DOHH2 (cell line): ENCODE results near the gene MYORG.
"Not testable (repeated sequence)": the region's sequence is repeated elsewhere in the genome, so short reads cannot be mapped to it uniquely, and the experiment has no call there.

Experiments
- H3F3A ChIP-seq: fragments of 200-600 bp; sonication (generic), shearing (Covaris generic); 2 replicates; pipeline ENCODE4 v1.6.0; 2016; ENCODE audit warnings: antibody characterized with exemption, mild to moderate bottlenecking; ENCODE audit not compliant: control insufficient read depth, insufficient read depth
- H3K27ac ChIP-seq: fragments of 200-600 bp; sonication (generic); 2 replicates; pipeline ENCODE4 v1.5.1; 2014; ENCODE audit warnings: low read depth, mild to moderate bottlenecking, low read length, moderate library complexity
- H3K27me3 ChIP-seq: fragments of 200-600 bp; sonication (generic); 2 replicates; pipeline ENCODE4 v1.6.1; 2014; ENCODE audit warnings: mild to moderate bottlenecking, low read length, mixed read lengths; ENCODE audit not compliant: control insufficient read depth
- H3K36me3 ChIP-seq: fragments of 200-600 bp; sonication (generic); 2 replicates; pipeline ENCODE4 v1.6.1; 2014; ENCODE audit warnings: mild to moderate bottlenecking, low read length, moderate library complexity, mixed read lengths; ENCODE audit not compliant: control insufficient read depth
- H3K4me1 ChIP-seq: fragments of 200-600 bp; sonication (generic); 2 replicates; pipeline ENCODE4 v1.6.1; 2014; ENCODE audit warnings: mild to moderate bottlenecking, low read length, mixed read lengths; ENCODE audit not compliant: control insufficient read depth
- H3K4me2 ChIP-seq: fragments of 200-600 bp; sonication (generic); 2 replicates; pipeline ENCODE4 v1.6.0; 2014; ENCODE audit warnings: mild to moderate bottlenecking, low read length, moderate library complexity
- H3K4me3 ChIP-seq: fragments of 200-600 bp; sonication (generic); 2 replicates; pipeline ENCODE4 v1.5.1; 2014; ENCODE audit warnings: mild to moderate bottlenecking, low read length, mixed read lengths
- H3K79me2 ChIP-seq: fragments of 200-600 bp; sonication (generic); 2 replicates; pipeline ENCODE4 v1.6.1; 2014; ENCODE audit warnings: mild to moderate bottlenecking, low read length, mixed read lengths; ENCODE audit not compliant: control insufficient read depth
- H3K9me2 ChIP-seq: fragments of 200-600 bp; sonication (generic); replicated peaks from 2 replicates; pipeline ENCODE4 v1.6.1; 2014; ENCODE audit warnings: mild to moderate bottlenecking, low read length, mixed read lengths; ENCODE audit not compliant: control insufficient read depth
- H3K9me3 ChIP-seq: fragments of 200-600 bp; sonication (generic); 2 replicates; pipeline ENCODE4 v1.6.1; 2014; ENCODE audit warnings: antibody characterized with exemption, low read length, mixed read lengths; ENCODE audit not compliant: control insufficient read depth, insufficient read depth
- H4K20me1 ChIP-seq: fragments of 200-600 bp; sonication (generic); 2 replicates; pipeline ENCODE4 v1.6.0; 2014; ENCODE audit warnings: low read depth, mild to moderate bottlenecking, antibody characterized with exemption, low read length, moderate library complexity; ENCODE audit not compliant: control insufficient read depth, insufficient read depth
- EZH2phosphoT487 ChIP-seq: fragments of 200-600 bp; sonication (generic); IDR thresholded peaks from 2 replicates; pipeline ENCODE4 v1.6.1; 2017; ENCODE audit warnings: borderline replicate concordance, mild to moderate bottlenecking, antibody characterized with exemption, low read length, moderate library complexity, mixed read lengths
- TF ChIP-seq, protein P1 (sequence below): fragments of 200-600 bp; sonication (generic); IDR thresholded peaks from one replicate; pipeline ENCODE4 v1.5.1; 2014; ENCODE audit warnings: antibody characterized with exemption, mild to moderate bottlenecking, low read depth, low read length; ENCODE audit not compliant: poor library complexity, severe bottlenecking

The MYORG gene

DNA sequence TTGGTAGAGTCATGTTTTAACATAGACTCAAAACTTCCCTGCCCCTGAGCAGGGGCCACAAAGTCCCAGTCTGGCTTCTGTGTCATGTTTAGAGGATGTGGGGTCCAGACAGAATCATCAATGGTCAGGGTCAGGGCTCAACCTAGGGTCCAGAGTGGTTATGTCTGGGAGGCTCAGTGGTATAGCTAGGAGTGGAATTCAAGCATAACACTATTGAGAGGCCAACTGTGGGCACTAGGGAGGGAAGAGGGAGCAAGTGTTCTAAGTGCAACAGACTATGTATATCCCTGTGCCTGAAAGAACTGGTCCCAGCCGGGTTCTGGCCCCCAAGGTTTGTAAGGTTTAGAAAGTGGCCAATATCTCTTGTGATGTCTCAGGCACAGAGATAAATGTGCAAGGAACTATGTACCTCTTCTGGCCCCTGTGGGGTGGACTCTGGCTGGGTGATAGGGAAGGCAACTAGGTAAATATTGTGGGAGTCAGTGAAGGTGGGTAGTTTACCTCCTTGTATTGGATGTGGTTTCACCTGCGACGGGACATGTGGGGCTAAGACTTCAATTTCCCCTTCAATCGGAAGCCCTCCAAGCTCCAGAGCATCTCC is 14.0 kb downstream of the MYORG start:
- Histone ChIP-seq H3K79me2 (no peaks in the 10 kb centered on the region), H3F3A (no peaks in the 10 kb centered on the region), H3K4me1 (no peaks in the 10 kb centered on the region), H3K9me2 (no peaks in the 10 kb centered on the region), H3K27me3 (no peaks in the 10 kb centered on the region), H3K36me3 (no peaks in the 10 kb centered on the region), H3K27ac (no peak overlapping the region), H3K4me3 (no peak overlapping the region), H3K9me3 (no peaks in the 10 kb centered on the region; the same call in 1 of the 2 replicates), H3K4me2 (no peak overlapping the region), H4K20me1 (no peaks in the 10 kb centered on the region)
- no peak for TF ChIP-seq EZH2phosphoT487
- TF ChIP-seq, protein P1, sequence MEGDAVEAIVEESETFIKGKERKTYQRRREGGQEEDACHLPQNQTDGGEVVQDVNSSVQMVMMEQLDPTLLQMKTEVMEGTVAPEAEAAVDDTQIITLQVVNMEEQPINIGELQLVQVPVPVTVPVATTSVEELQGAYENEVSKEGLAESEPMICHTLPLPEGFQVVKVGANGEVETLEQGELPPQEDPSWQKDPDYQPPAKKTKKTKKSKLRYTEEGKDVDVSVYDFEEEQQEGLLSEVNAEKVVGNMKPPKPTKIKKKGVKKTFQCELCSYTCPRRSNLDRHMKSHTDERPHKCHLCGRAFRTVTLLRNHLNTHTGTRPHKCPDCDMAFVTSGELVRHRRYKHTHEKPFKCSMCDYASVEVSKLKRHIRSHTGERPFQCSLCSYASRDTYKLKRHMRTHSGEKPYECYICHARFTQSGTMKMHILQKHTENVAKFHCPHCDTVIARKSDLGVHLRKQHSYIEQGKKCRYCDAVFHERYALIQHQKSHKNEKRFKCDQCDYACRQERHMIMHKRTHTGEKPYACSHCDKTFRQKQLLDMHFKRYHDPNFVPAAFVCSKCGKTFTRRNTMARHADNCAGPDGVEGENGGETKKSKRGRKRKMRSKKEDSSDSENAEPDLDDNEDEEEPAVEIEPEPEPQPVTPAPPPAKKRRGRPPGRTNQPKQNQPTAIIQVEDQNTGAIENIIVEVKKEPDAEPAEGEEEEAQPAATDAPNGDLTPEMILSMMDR = no peak

DNA sequence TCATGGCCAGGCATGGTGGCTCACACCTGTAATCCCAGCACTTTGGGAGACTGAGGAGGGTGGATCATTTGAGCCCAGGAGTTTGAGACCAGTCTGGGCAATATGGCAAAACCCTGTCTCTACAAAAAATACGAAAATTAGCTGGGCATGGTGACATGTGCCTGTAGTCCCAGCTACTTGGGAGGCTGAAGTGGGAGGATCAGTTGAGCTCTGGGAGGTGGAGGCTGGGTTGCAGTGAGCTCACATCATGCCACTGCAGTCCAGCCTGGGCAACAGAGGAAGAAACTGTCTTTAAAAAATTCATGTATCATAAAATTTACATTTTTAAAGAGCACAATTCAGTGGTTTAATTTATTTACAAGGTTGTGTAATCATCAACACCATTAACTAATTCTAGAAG is 23.7 kb downstream of the MYORG start:
- H3K4me3 ChIP-seq, H3K4me2 ChIP-seq, H3K27me3 ChIP-seq, H3K79me2 ChIP-seq, H3F3A ChIP-seq, H3K27ac ChIP-seq, H3K36me3 ChIP-seq, H4K20me1 ChIP-seq, H3K9me3 ChIP-seq, H3K4me1 ChIP-seq, H3K9me2 ChIP-seq: not testable (repeated sequence)

DNA sequence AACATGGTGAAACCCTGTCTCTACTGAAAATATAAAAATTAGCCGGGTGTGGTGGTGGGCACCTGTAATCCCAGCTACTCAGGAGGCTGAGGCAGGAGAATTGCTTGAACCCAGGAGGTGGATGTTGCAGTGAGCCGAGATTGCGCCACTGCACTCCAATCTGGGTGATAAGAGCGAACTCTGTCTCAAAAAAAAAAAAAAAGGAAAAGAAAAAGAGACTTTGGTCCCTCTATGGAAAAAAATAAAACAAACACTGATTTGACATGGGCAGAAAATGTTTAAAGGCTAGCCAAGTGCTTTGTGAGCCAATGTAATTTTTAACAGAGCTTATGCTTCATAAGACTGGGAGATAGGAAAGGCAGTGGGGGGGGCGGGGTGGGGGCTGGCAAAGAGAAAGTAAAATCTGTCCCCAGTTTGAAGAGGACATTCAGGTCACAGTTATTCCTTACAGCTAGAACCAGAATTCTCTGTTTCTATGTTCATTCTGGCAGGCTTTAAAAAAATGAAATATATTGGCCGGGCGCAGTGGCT is 24.5 kb downstream of the MYORG start:
- not testable (repeated sequence) for H3K4me1 ChIP-seq, H3K27ac ChIP-seq, H4K20me1 ChIP-seq, H3K4me3 ChIP-seq, H3K9me3 ChIP-seq, H3K4me2 ChIP-seq, H3K36me3 ChIP-seq, H3K79me2 ChIP-seq, H3K27me3 ChIP-seq, H3F3A ChIP-seq, H3K9me2 ChIP-seq

DNA sequence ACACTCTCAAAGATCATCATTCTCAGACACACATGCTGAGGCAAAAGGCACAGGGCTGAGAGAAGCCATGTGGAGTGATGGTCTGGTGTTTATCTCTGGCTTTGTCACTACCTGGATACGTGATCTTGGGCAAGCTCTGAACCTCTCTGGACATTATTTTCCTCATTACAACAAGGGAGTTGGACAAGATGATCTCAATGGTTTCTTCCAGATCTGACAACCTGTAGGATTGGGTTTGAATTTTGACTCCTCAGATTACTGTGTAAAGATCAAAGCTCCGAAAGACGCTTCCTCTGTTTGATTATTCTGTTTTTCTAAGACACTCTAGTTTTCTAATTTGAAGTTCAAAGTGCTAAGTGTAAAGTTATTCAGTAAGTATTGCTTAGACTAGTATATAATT is 27.4 kb downstream of the MYORG start:
- Histone ChIP-seq H3K9me3 (no peaks in the 10 kb centered on the region), H4K20me1 (no peaks in the 10 kb centered on the region), H3K79me2 (no peaks in the 10 kb centered on the region), H3K4me2 (no peak overlapping the region), H3K27ac (no peak overlapping the region), H3K4me3 (no peak overlapping the region), H3K36me3 (no peaks in the 10 kb centered on the region), H3K27me3 (no peaks in the 10 kb centered on the region), H3K4me1 (no peaks in the 10 kb centered on the region), H3F3A (no peaks in the 10 kb centered on the region), H3K9me2 (no peaks in the 10 kb centered on the region)
- TF ChIP-seq, protein P1 = no peak
- no peak for TF ChIP-seq EZH2phosphoT487
